H1 (cell line): ENCODE measurements around the gene TRIM67. TPM values are rescaled to one million over a fixed set of nuclear protein-coding genes. Genes with fewer than 3 reads are reported as not detected.

Experiments used
- CTCF ChIA-PET: fragments of 300-600 bp; sonication (Branson Sonifier 250); formaldehyde crosslinking; loops from one replicate; lab custom pipeline; 2021; ENCODE audit not compliant: partially characterized antibody; lab: Charles Lee
- POLR2A ChIA-PET: fragments of 300-600 bp; sonication (Branson Sonifier 250); formaldehyde crosslinking; loops from one replicate; lab custom pipeline; 2021; ENCODE audit warnings: inconsistent platforms; ENCODE audit not compliant: partially characterized antibody; lab: Charles Lee
- DNase-seq, 2 experiments: peaks; one replicate each; pipeline versions ENCODE4 v3.0.0 to v3.0.0-alpha.2; 2010 to 2022; ENCODE audit warnings: low spot score in 2 of 2, low read depth in 1 of 2, mixed read lengths in 1 of 2
- FAIRE-seq: peaks from 2 replicates; lab custom pipeline; 2011; peaks lifted over from hg19 to GRCh38; lab: Jason Lieb, UNC
- H2AFZ ChIP-seq: 2 replicates; pipeline ENCODE4 v1.8.1; 2012; ENCODE audit warnings: low read length, inconsistent platforms
- H2AK5ac ChIP-seq: 2 replicates; pipeline ENCODE4 v1.6.1; 2013; ENCODE audit warnings: low read depth, low read length
- H2BK120ac ChIP-seq: replicated peaks from 2 replicates; pipeline ENCODE3; 2013; ENCODE audit warnings: low read depth, low read length, inconsistent platforms
- H2BK12ac ChIP-seq: 2 replicates; pipeline ENCODE4 v1.6.1; 2013; ENCODE audit warnings: low read depth, low read length
- H2BK15ac ChIP-seq: 2 replicates; pipeline ENCODE4 v1.6.1; 2013; ENCODE audit warnings: low read length
- H2BK20ac ChIP-seq: 2 replicates; pipeline ENCODE4 v1.6.1; 2013; ENCODE audit warnings: low read length
- H2BK5ac ChIP-seq: 2 replicates; pipeline ENCODE4 v1.6.1; 2013; ENCODE audit warnings: low read depth, low read length
- H3K14ac ChIP-seq: 2 replicates; pipeline ENCODE4 v1.6.1; 2013; ENCODE audit warnings: inconsistent platforms; ENCODE audit not compliant: insufficient read length
- H3K18ac ChIP-seq: 2 replicates; pipeline ENCODE4 v1.6.1; 2013; ENCODE audit warnings: low read length; ENCODE audit errors: extremely low read depth
- H3K23ac ChIP-seq: 2 replicates; pipeline ENCODE4 v1.6.1; 2013; ENCODE audit warnings: inconsistent platforms; ENCODE audit not compliant: insufficient read length
- H3K23me2 ChIP-seq: 2 replicates; pipeline ENCODE4 v1.6.1; 2013; ENCODE audit warnings: low read depth, low read length
- H3K27ac ChIP-seq: 2 replicates; pipeline ENCODE4 v1.6.1; 2011; ENCODE audit warnings: low read depth, low read length, inconsistent platforms
- H3K27me3 ChIP-seq, 4 experiments: replicated peaks in 1 of 4; 1 replicate in 1 of 4; 2 replicates in 3 of 4; pipeline versions ENCODE4 v1.6.1 to v1.8.1; 2011 to 2013; ENCODE audit warnings: low read length in 3 of 4, mild to moderate bottlenecking in 3 of 4, inconsistent platforms in 2 of 4, mixed read lengths in 2 of 4, moderate library complexity in 1 of 4; ENCODE audit not compliant: control insufficient read depth in 3 of 4, insufficient read depth in 3 of 4; ENCODE audit errors: extremely low read depth in 1 of 4
- H3K36me3 ChIP-seq, 4 experiments: 2 replicates each; pipeline versions ENCODE4 v1.6.1 to v1.8.1; 2011 to 2013; ENCODE audit warnings: mild to moderate bottlenecking in 4 of 4, low read length in 3 of 4, moderate library complexity in 2 of 4, control low read depth in 1 of 4, inconsistent platforms in 1 of 4; ENCODE audit not compliant: insufficient read depth in 4 of 4, control insufficient read depth in 2 of 4
- H3K4ac ChIP-seq: replicated peaks from 2 replicates; pipeline ENCODE3; 2013; ENCODE audit warnings: low read length, low read depth, mixed read lengths, inconsistent platforms; ENCODE audit not compliant: insufficient read length
- H3K4me1 ChIP-seq, 4 experiments: replicated peaks in 1 of 4; 1 replicate in 1 of 4; 2 replicates in 3 of 4; pipeline versions ENCODE4 v1.6.1 to v1.8.1; 2011 to 2013; ENCODE audit warnings: low read length in 3 of 4, inconsistent platforms in 2 of 4, mixed read lengths in 1 of 4; ENCODE audit not compliant: insufficient read depth in 4 of 4, control insufficient read depth in 3 of 4
- H3K4me2 ChIP-seq, 2 experiments: 2 replicates each; pipeline versions ENCODE4 v1.6.1 to v1.8.1; 2011 to 2013; ENCODE audit warnings: low read depth in 2 of 2, low read length in 2 of 2, control low read depth in 1 of 2, inconsistent platforms in 1 of 2, mild to moderate bottlenecking in 1 of 2; ENCODE audit not compliant: insufficient read depth in 1 of 2
- H3K4me3 ChIP-seq, 4 experiments: fragments of 200-600, 300-600 bp in 1 of 4; sonication (generic), shearing (Covaris generic), sonication (Bioruptor Twin) in 1 of 4; 2 replicates each; pipeline versions ENCODE4 v1.5.1 to v1.8.1; 2011 to 2016; ENCODE audit warnings: low read length in 4 of 4, low read depth in 3 of 4, control low read depth in 2 of 4, inconsistent platforms in 2 of 4, mild to moderate bottlenecking in 2 of 4, mixed read lengths in 1 of 4, moderate library complexity in 1 of 4; ENCODE audit not compliant: insufficient read depth in 2 of 4; ENCODE audit errors: extremely low read depth in 1 of 4
- H3K56ac ChIP-seq: replicated peaks from 2 replicates; pipeline ENCODE3; 2013; ENCODE audit warnings: low read depth, mild to moderate bottlenecking, mixed read lengths, low read length, inconsistent platforms; ENCODE audit not compliant: insufficient read length
- H3K79me1 ChIP-seq: 2 replicates; pipeline ENCODE4 v1.6.1; 2013; ENCODE audit warnings: low read depth, low read length, control low read depth
- H3K79me2 ChIP-seq, 2 experiments: 2 replicates each; pipeline versions ENCODE4 v1.6.1 to v1.8.1; 2012 to 2013; ENCODE audit warnings: low read length in 2 of 2, mild to moderate bottlenecking in 2 of 2, inconsistent platforms in 1 of 2; ENCODE audit not compliant: insufficient read depth in 2 of 2, control insufficient read depth in 1 of 2
- H3K9ac ChIP-seq, 4 experiments: replicated peaks in 1 of 4; 1 replicate in 1 of 4; 2 replicates in 3 of 4; pipeline versions ENCODE4 v1.6.1 to v1.8.1; 2011 to 2013; ENCODE audit warnings: low read depth in 3 of 4, low read length in 3 of 4, control low read depth in 2 of 4, mild to moderate bottlenecking in 2 of 4, moderate library complexity in 2 of 4, inconsistent platforms in 1 of 4; ENCODE audit errors: extremely low read depth in 1 of 4
- H3K9me3 ChIP-seq, 2 experiments: 2 replicates each; pipeline versions ENCODE4 v1.6.1 to v1.8.1; 2012 to 2013; ENCODE audit warnings: mild to moderate bottlenecking in 2 of 2, moderate library complexity in 2 of 2, control low read depth in 1 of 2, inconsistent platforms in 1 of 2, low read depth in 1 of 2, low read length in 1 of 2, mixed read lengths in 1 of 2; ENCODE audit not compliant: insufficient read depth in 2 of 2
- H4K20me1 ChIP-seq, 2 experiments: replicated peaks in 1 of 2; 2 replicates each; pipeline versions ENCODE3 to v1.8.1; 2011 to 2013; ENCODE audit warnings: inconsistent platforms in 2 of 2, low read length in 2 of 2, mild to moderate bottlenecking in 1 of 2; ENCODE audit not compliant: insufficient read depth in 2 of 2, control insufficient read depth in 1 of 2
- H4K5ac ChIP-seq: 2 replicates; pipeline ENCODE4 v1.6.1; 2013; ENCODE audit warnings: low read length, low read depth, mixed read lengths, inconsistent platforms; ENCODE audit not compliant: insufficient read length
- H4K8ac ChIP-seq: 2 replicates; pipeline ENCODE4 v1.8.0; 2013; ENCODE audit warnings: mild to moderate bottlenecking, moderate library complexity, low read length, inconsistent platforms; ENCODE audit not compliant: insufficient read depth; ENCODE audit errors: extremely low read depth
- H4K91ac ChIP-seq: replicated peaks from 2 replicates; pipeline ENCODE3; 2013; ENCODE audit warnings: low read length, mixed read lengths, inconsistent platforms; ENCODE audit not compliant: insufficient read length
- ASH2L ChIP-seq: fragments of 200-600, 300-600 bp; sonication (generic); IDR thresholded peaks from one replicate; pipeline ENCODE4 v1.7.1; 2017; ENCODE audit warnings: low read length
- BCL11A ChIP-seq, 2 experiments: IDR thresholded peaks; one replicate each; pipeline ENCODE4 v1.6.1; 2011; ENCODE audit warnings: low read depth in 2 of 2, low read length in 2 of 2, mild to moderate bottlenecking in 2 of 2
- CHD2 ChIP-seq: IDR thresholded peaks from 2 replicates; pipeline ENCODE4 v1.6.1; 2012; ENCODE audit warnings: low read length, improper control_type of control experiment
- CREB1 ChIP-seq: IDR thresholded peaks from 2 replicates; pipeline ENCODE4 v1.6.1; 2012; ENCODE audit warnings: inconsistent platforms
- EZH2 ChIP-seq: fragments of 200-600 bp; sonication (generic); IDR thresholded peaks from 2 replicates; pipeline ENCODE4 v1.7.1; 2012; ENCODE audit warnings: low read depth, mild to moderate bottlenecking, moderate library complexity, low read length, inconsistent platforms; ENCODE audit not compliant: severe bottlenecking
- FOSL1 ChIP-seq: IDR thresholded peaks from 2 replicates; pipeline ENCODE4 v1.6.1; 2011; ENCODE audit warnings: mild to moderate bottlenecking, low read depth, low read length, moderate library complexity; ENCODE audit not compliant: insufficient read depth
- GABPA ChIP-seq: IDR thresholded peaks from 2 replicates; pipeline ENCODE4 v1.6.1; 2011; ENCODE audit warnings: mild to moderate bottlenecking, low read length, moderate library complexity, borderline replicate concordance; ENCODE audit not compliant: insufficient read depth
- MAFK ChIP-seq: IDR thresholded peaks from 2 replicates; pipeline ENCODE4 v1.6.1; 2012; ENCODE audit warnings: low read depth, mild to moderate bottlenecking, improper control_type of control experiment, low read length
- RFX5 ChIP-seq: IDR thresholded peaks from 2 replicates; pipeline ENCODE4 v1.6.1; 2011; ENCODE audit warnings: low read depth, low read length, improper control_type of control experiment, borderline replicate concordance
- RXRA ChIP-seq: IDR thresholded peaks from 2 replicates; pipeline ENCODE4 v1.6.1; 2011; ENCODE audit warnings: low read depth, mild to moderate bottlenecking, low read length, moderate library complexity; ENCODE audit not compliant: insufficient read depth
- SIN3A ChIP-seq, 2 experiments: IDR thresholded peaks in 1 of 2; conservative IDR thresholded peaks in 1 of 2; 2 replicates each; pipeline ENCODE4 v1.6.1; 2011 to 2012; ENCODE audit warnings: low read length in 2 of 2, improper control_type of control experiment in 1 of 2, low read depth in 1 of 2, mild to moderate bottlenecking in 1 of 2
- SP2 ChIP-seq: IDR thresholded peaks from 2 replicates; pipeline ENCODE4 v1.6.1; 2012; ENCODE audit warnings: mild to moderate bottlenecking, low read length, inconsistent platforms
- TCF12 ChIP-seq: IDR thresholded peaks from 2 replicates; pipeline ENCODE4 v1.6.1; 2011; ENCODE audit warnings: low read depth, mild to moderate bottlenecking, low read length
- TEAD4 ChIP-seq: IDR thresholded peaks from 2 replicates; pipeline ENCODE4 v1.6.1; 2012; ENCODE audit warnings: low read depth, low read length, inconsistent platforms, mixed read lengths
- WGBS, 2 experiments: shearing (Covaris generic) in 1 of 2; methylation state at CpG; one replicate each; pipeline versions ENCODE4 v1.1.6 to v1.1.7; 2013 to 2015; ENCODE audit warnings: low lambda C conversion rate in 2 of 2, mixed read lengths in 2 of 2, inconsistent platforms in 1 of 2, low coverage in 1 of 2, missing lambda C conversion rate in 1 of 2; ENCODE audit not compliant: insufficient replicate concordance in 2 of 2, insufficient coverage in 1 of 2, insufficient read length in 1 of 2; ENCODE audit errors: extremely low coverage in 1 of 2, missing lambda C conversion rate in 1 of 2; 5-methylcytosine and 5-hydroxymethylcytosine counted together
- polyA plus RNA-seq, 7 experiments: library from polyadenylated mRNA; depleted of rRNA in 3 of 7; stranded (reverse) in 5 of 7; unstranded in 2 of 7; fragments of >200 nt in 5 of 7; fragments of 200-250 nt in 2 of 7; gene quantifications; 1 replicate in 5 of 7; 2 replicates in 1 of 7; 4 replicates in 1 of 7; pipeline versions ENCODE4 v1.2.1 to v1.2.3, GENCODE V29; 2011 to 2013; ENCODE audit warnings: missing spikeins in 2 of 7, mixed read lengths in 2 of 7
- total RNA-seq: library from RNA; stranded (reverse); fragmentation: NEBNext Ultra II Directional; extraction: Animal tissue kit (Norgen Biotek cat#: 25700); gene quantifications from 2 replicates; pipeline ENCODE4 v1.2.1, GENCODE V29; 2021
- TF ChIP-seq, protein P1 (sequence below): IDR thresholded peaks from 2 replicates; pipeline ENCODE4 v1.6.1; 2011; ENCODE audit warnings: low read length, improper control_type of control experiment

TRIM67 gene
- total and polyA plus RNA-seq, 2 of the 8 experiments (the other 6 are each of a cell fraction or from before 2014, with no cell fraction given), result under 0.01 TPM; not detected in 1

DNA sequence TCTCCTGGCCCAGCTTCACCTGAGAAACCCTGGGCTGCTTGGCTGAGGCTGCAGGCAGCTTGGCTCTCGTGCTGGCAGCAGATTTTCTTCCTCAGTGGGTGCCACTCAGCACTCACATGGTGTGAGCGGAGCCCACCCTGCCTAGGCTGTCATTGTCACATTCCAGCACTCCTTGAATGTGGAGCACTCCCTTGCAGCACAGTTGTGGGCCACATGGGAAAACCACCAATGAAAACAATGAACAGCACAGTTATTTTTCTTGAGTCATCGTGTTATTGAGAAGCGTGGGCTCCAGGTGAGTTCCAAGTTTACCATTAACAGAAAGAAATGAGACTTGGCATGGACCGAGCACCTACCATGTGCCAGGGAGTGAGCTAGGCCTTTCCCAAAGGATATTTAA lies 27.2 kb upstream of the TRIM67 start:
- H3K4ac ChIP-seq, result no peak overlapping the region
- no peak overlapping the region for H2AFZ ChIP-seq
- H3K79me1 ChIP-seq, result no peaks in the 10 kb centered on the region
- H3K18ac ChIP-seq, result no peak overlapping the region
- H3K4me1 ChIP-seq, result no peaks in the 10 kb centered on the region
- H4K8ac ChIP-seq, result no peak overlapping the region; the same call in 1 of the 2 replicates
- H2AK5ac ChIP-seq, result no peak overlapping the region
- FAIRE-seq, result no peak
- no peak overlapping the region for H3K23ac ChIP-seq
- H3K4me3 ChIP-seq, result no peak overlapping the region
- no peak overlapping the region for H3K9ac ChIP-seq
- no peak overlapping the region for H2BK5ac ChIP-seq
- no peak overlapping the region for H2BK120ac ChIP-seq
- ChIA-PET CTCF (no interaction called here), POLR2A (no interaction called here)
- no peak overlapping the region for H3K27ac ChIP-seq
- no peaks in the 10 kb centered on the region; a peak in 1 of 8 replicates for H3K36me3 ChIP-seq
- no peak for DNase-seq
- H3K56ac ChIP-seq, result no peak overlapping the region
- H4K91ac ChIP-seq, result no peak overlapping the region
- no peaks in the 10 kb centered on the region for H3K27me3 ChIP-seq
- H3K4me2 ChIP-seq, result no peak overlapping the region
- H2BK20ac ChIP-seq, result no peak overlapping the region
- no peak overlapping the region for H2BK15ac ChIP-seq
- H4K20me1 ChIP-seq, result no peaks in the 10 kb centered on the region
- WGBS, 2 experiments, result 79% methylated on average over 5 of the region's 5 CpGs; no CpG with 5 or more reads in 1 of the 2 experiments
- no peak overlapping the region for H3K14ac ChIP-seq
- H2BK12ac ChIP-seq, result no peak overlapping the region
- H3K79me2 ChIP-seq, result no peaks in the 10 kb centered on the region
- no peaks in the 10 kb centered on the region for H3K9me3 ChIP-seq
- no peak overlapping the region for H4K5ac ChIP-seq
- H3K23me2 ChIP-seq, result no peaks in the 10 kb centered on the region
- no peak for TF ChIP-seq CHD2
- TF ChIP-seq TCF12, result no peak
- TF ChIP-seq MAFK, result no peak
- TF ChIP-seq, protein P1, sequence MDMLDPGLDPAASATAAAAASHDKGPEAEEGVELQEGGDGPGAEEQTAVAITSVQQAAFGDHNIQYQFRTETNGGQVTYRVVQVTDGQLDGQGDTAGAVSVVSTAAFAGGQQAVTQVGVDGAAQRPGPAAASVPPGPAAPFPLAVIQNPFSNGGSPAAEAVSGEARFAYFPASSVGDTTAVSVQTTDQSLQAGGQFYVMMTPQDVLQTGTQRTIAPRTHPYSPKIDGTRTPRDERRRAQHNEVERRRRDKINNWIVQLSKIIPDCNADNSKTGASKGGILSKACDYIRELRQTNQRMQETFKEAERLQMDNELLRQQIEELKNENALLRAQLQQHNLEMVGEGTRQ, result no peak
- TF ChIP-seq FOSL1, result no peak
- no peak for TF ChIP-seq RFX5
- no peak for TF ChIP-seq BCL11A (IDR thresholded peaks at IDR 0.05; ENCODE audit: low read depth in 2 of 2, low read length in 2 of 2)
- no peak for TF ChIP-seq EZH2
- TF ChIP-seq SIN3A (conservative IDR thresholded peaks at IDR 0.05 in 1 of 2, IDR thresholded peaks at IDR 0.05 in 1 of 2; ENCODE audit: low read depth in 1 of 2, low read length in 2 of 2), result no peak
- no peak for TF ChIP-seq SP2
- TF ChIP-seq RXRA, result no peak
- TF ChIP-seq ASH2L, result no peak
- no peak for TF ChIP-seq GABPA
- TF ChIP-seq TEAD4, result no peak
- no peak for TF ChIP-seq CREB1
